ENCODE data around the gene USP22.

The USP22 gene

DNA sequence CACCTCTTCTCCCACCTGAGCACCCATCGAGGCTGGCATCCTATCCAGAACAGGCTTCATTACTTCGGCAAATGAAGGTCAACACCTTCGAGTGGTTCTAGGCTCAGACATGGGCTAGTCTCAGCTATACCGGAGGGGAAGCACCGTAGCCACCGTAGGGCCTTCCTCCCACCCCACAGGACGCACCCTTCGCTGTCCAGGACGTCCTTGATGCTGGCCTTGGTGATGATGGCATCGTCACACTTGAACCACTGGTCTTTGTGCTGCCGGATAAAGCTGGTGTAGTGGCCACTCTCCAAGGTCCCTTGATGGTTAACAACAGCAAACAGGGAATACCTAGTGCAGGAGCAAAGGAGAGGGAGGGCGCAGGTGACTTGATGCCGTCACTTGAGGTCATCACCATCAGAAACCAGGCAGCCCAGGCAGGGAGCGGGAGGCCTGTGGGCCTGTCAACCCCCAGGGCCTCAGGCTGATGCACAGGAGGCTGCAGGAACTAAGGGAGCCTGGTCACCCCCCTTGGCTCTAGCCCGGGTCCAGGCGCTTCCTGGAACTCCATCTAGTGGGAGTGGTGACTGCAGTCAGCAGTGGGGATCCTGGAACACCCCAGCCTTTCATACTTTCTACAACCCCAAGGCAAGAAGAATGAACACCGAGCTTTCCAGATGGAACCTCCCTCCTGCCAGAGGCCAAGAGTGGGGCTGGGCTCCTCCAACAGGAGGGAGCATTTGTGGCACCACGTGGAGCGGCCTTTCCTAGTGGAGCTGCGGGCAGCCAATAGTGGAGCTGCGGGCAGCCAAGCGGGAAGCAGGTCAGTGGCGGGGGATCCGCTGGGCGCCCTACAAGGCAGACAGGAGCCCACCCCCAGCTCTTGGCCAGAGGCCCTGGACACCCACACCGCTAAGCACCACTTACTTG, 38.5 kb downstream of the USP22 start:
- Histone ChIP-seq H3K9ac (ENCODE audit: low read length) (no peak overlapping the region), H3K27me3 (ENCODE audit: low read length) (no peaks in the 10 kb centered on the region), H3K27ac (ENCODE audit: low read depth, low read length) (no peak overlapping the region), H3K79me2 (ENCODE audit: insufficient read depth, low read length) (peaks cover 3% of the 10 kb centered on the region; the same call in 1 of the 2 replicates), H3K4me2 (ENCODE audit: low read depth, low read length, poor library complexity, severe bottlenecking) (no peak overlapping the region), H2AFZ (ENCODE audit: low read depth, low read length, severe bottlenecking) (no peak overlapping the region), H4K20me1 (ENCODE audit: low read depth, low read length) (no peaks in the 10 kb centered on the region; the same call in 1 of the 2 replicates), H3F3A (ENCODE audit: insufficient read depth) (peaks cover 27% of the 10 kb centered on the region), H3K36me3 (ENCODE audit: low read length) (peaks cover 30% of the 10 kb centered on the region), H3K9me2 (replicated peaks; ENCODE audit: insufficient read depth, low read length) (no peaks in the 10 kb centered on the region), H3K9me3 (ENCODE audit: insufficient read depth, low read length) (no peaks in the 10 kb centered on the region), H3K4me3 (ENCODE audit: insufficient read depth, low read length, poor library complexity, severe bottlenecking) (no peak overlapping the region)
- no peak for TF ChIP-seq EZH2phosphoT487 (conservative IDR thresholded peaks at IDR 0.05; ENCODE audit: low read length)
- TF ChIP-seq, protein P1, sequence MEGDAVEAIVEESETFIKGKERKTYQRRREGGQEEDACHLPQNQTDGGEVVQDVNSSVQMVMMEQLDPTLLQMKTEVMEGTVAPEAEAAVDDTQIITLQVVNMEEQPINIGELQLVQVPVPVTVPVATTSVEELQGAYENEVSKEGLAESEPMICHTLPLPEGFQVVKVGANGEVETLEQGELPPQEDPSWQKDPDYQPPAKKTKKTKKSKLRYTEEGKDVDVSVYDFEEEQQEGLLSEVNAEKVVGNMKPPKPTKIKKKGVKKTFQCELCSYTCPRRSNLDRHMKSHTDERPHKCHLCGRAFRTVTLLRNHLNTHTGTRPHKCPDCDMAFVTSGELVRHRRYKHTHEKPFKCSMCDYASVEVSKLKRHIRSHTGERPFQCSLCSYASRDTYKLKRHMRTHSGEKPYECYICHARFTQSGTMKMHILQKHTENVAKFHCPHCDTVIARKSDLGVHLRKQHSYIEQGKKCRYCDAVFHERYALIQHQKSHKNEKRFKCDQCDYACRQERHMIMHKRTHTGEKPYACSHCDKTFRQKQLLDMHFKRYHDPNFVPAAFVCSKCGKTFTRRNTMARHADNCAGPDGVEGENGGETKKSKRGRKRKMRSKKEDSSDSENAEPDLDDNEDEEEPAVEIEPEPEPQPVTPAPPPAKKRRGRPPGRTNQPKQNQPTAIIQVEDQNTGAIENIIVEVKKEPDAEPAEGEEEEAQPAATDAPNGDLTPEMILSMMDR (IDR thresholded peaks at IDR 0.05; ENCODE audit: insufficient read depth, low read length, poor library complexity, severe bottlenecking) = no peak

DNA sequence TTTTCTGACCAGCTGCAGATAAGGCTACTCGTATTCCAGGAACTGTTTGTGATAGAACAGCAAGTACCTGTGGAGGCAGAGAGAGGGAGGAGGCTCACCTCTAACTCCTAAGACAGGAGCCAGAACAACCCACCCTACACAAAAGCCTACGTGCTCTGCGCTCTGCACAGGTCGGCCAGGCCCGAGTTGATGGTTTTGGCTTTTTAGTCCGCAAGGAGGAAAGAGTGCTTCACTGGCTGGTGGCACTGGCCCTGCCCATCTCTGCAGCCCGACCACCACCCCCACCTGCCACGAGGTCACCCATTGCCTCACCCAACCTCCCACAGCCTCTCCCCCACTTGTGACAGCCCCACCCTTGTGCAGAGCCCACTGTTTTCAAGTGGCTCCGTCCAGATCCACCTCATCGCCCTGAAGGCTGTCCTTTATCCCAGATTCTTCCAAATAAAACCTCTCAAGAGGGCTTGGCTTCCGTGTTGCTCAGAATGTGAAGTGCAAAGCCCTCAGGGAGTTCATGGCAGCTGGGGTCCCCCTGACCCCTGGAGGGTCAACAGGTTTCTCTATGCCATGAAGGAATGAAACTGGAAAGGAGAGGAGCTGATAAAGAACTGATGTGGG, 39.7 kb downstream of the USP22 start:
- Histone ChIP-seq H2AFZ (ENCODE audit: low read depth, low read length, severe bottlenecking) (no peak overlapping the region), H3F3A (ENCODE audit: insufficient read depth) (peaks cover 35% of the 10 kb centered on the region), H4K20me1 (ENCODE audit: low read depth, low read length) (peaks cover 5% of the 10 kb centered on the region; the same call in 1 of the 2 replicates), H3K9ac (ENCODE audit: low read length) (no peak overlapping the region), H3K4me3 (ENCODE audit: insufficient read depth, low read length, poor library complexity, severe bottlenecking) (no peak overlapping the region), H3K9me2 (replicated peaks; ENCODE audit: insufficient read depth, low read length) (no peaks in the 10 kb centered on the region), H3K27me3 (ENCODE audit: low read length) (no peaks in the 10 kb centered on the region), H3K4me2 (ENCODE audit: low read depth, low read length, poor library complexity, severe bottlenecking) (no peak overlapping the region), H3K36me3 (ENCODE audit: low read length) (peaks cover 25% of the 10 kb centered on the region), H3K27ac (ENCODE audit: low read depth, low read length) (no peak overlapping the region), H3K9me3 (ENCODE audit: insufficient read depth, low read length) (no peaks in the 10 kb centered on the region), H3K79me2 (ENCODE audit: insufficient read depth, low read length) (0 out of 2 replicates have a peak, but pooled peaks cover 3% of the 10 kb centered on the region)
- TF ChIP-seq, protein P1 (IDR thresholded peaks at IDR 0.05; ENCODE audit: insufficient read depth, low read length, poor library complexity, severe bottlenecking) = no peak
- no peak for TF ChIP-seq EZH2phosphoT487 (conservative IDR thresholded peaks at IDR 0.05; ENCODE audit: low read length)

DNA sequence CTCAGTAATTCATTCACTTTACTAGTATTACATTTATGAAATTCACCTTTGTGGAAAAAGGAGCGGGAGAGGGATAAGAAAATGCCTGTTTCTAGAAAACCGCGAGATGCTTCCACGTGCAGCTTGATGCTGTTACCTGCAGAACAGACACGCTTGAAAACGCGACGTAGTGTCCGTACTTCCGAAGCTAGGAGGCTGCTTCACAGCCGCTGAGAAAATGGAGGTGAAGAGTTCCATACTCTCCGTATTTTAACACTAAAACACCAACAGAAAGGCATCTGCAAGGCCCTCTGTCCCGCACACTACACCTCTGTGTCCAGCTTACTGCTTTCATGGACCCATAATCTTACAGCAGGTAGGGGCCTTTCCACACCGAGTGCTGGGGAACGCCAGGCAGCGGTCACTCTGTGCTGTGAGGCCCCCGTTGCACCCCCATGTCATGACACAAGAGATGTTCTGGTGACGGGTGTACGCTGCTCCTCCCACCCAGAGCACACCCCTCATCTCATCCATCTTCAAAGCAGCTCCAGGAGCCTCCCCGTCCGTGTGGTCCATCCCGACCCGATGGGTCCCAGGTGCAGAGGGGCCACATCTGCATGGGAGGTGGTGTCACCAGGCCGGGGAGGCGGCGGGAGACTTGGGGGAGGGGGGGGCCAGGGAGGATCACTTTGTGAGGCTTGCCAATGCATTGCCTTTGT, 40.4 kb downstream of the USP22 start:
- Histone ChIP-seq H4K20me1 (ENCODE audit: low read depth, low read length) (peaks cover 5% of the 10 kb centered on the region; the same call in 1 of the 2 replicates), H3K9me2 (replicated peaks; ENCODE audit: insufficient read depth, low read length) (no peaks in the 10 kb centered on the region), H2AFZ (ENCODE audit: low read depth, low read length, severe bottlenecking) (no peak overlapping the region), H3K4me3 (ENCODE audit: insufficient read depth, low read length, poor library complexity, severe bottlenecking) (no peak overlapping the region), H3K9ac (ENCODE audit: low read length) (no peak overlapping the region), H3K27ac (ENCODE audit: low read depth, low read length) (no peak overlapping the region), H3K36me3 (ENCODE audit: low read length) (peaks cover 18% of the 10 kb centered on the region), H3K79me2 (ENCODE audit: insufficient read depth, low read length) (0 out of 2 replicates have a peak, but pooled peaks cover 3% of the 10 kb centered on the region), H3F3A (ENCODE audit: insufficient read depth) (peaks cover 35% of the 10 kb centered on the region), H3K27me3 (ENCODE audit: low read length) (no peaks in the 10 kb centered on the region), H3K9me3 (ENCODE audit: insufficient read depth, low read length) (no peaks in the 10 kb centered on the region), H3K4me2 (ENCODE audit: low read depth, low read length, poor library complexity, severe bottlenecking) (no peak overlapping the region)
- no peak for TF ChIP-seq EZH2phosphoT487 (conservative IDR thresholded peaks at IDR 0.05; ENCODE audit: low read length)
- TF ChIP-seq, protein P1 (IDR thresholded peaks at IDR 0.05; ENCODE audit: insufficient read depth, low read length, poor library complexity, severe bottlenecking) = no peak

All from SU-DHL-6 (cell line).